Muscle of leg (tissue), 11 donors: Measurements from ENCODE around the gene GRIK1. TPM values are rescaled to one million over a fixed set of nuclear protein-coding genes. Genes with fewer than 3 reads are reported as not detected.
A peak's percentile ranks its signal among the peaks of the same experiment; 100 is the strongest.
"Not testable (repeated sequence)": the region's sequence is repeated elsewhere in the genome, so short reads cannot be mapped to it uniquely, and the experiment has no call there.

Experiments used
- DNase-seq: peaks from one replicate; pipeline ENCODE4 v3.0.0; 2013
- H3K27ac ChIP-seq: one replicate; pipeline ENCODE4 v1.5.1; 2013; ENCODE audit warnings: mild to moderate bottlenecking, low read length, control low read depth
- H3K27me3 ChIP-seq: one replicate; pipeline ENCODE4 v1.6.1; 2013; ENCODE audit warnings: low read length; ENCODE audit not compliant: control insufficient read depth, insufficient read depth
- H3K36me3 ChIP-seq: one replicate; pipeline ENCODE4 v1.6.1; 2013; ENCODE audit warnings: low read length; ENCODE audit not compliant: control insufficient read depth, insufficient read depth
- H3K4me1 ChIP-seq: one replicate; pipeline ENCODE4 v1.6.1; 2013; ENCODE audit warnings: low read length; ENCODE audit not compliant: control insufficient read depth, insufficient read depth
- H3K4me3 ChIP-seq: one replicate; pipeline ENCODE4 v1.5.1; 2013; ENCODE audit warnings: low read length, control low read depth
- H3K9me3 ChIP-seq: replicated peaks from 2 replicates; pipeline ENCODE4 v1.6.1; 2013; ENCODE audit warnings: low read depth, low read length; ENCODE audit not compliant: control insufficient read depth
- WGBS: methylation state at CpG from one replicate; pipeline ENCODE4 v1.1.5; 2013; ENCODE audit warnings: missing lambda C conversion rate; ENCODE audit not compliant: insufficient coverage; 5-methylcytosine and 5-hydroxymethylcytosine counted together
- polyA plus RNA-seq, 8 donors: library from polyadenylated mRNA; unstranded; fragments of 120-200 nt; gene quantifications; one replicate each; pipeline versions ENCODE4 v1.2.1 to v1.2.3, GENCODE V29; 2013; ENCODE audit warnings: inconsistent platforms in 1 of 8, low replicate concordance in 1 of 8; ENCODE audit not compliant: insufficient read length in 8 of 8, insufficient read depth in 1 of 8
- total RNA-seq: library from RNA; stranded (reverse); fragments of 120-200 nt; gene quantifications from one replicate; pipeline ENCODE4 v1.2.4, GENCODE V29; 2013

GRIK1 gene
- total and polyA plus RNA-seq, 9 donors: 0.25 to 2.1 (median 0.39) TPM

- DNase-seq: no peak
- no peaks in the 10 kb centered on the region for H3K27me3 ChIP-seq
- WGBS: 86% methylated on average over 1 of the region's 3 CpGs
Measured at GRCh38 chr21:29606613-29607012, 333.2 kb downstream of the GRIK1 start.

GRCh38 chr21:29605219-29605618, 334.6 kb downstream of the GRIK1 start:
- no CpG with 5 or more reads among the region's 3 CpGs for WGBS
- H3K9me3 ChIP-seq, H3K36me3 ChIP-seq, H3K27ac ChIP-seq, DNase-seq, H3K4me1 ChIP-seq, H3K27me3 ChIP-seq, H3K4me3 ChIP-seq: not testable (repeated sequence)

More at GRCh38 chr21:29606613-29607012, 333.2 kb downstream of the GRIK1 start:
- Histone ChIP-seq H3K4me1 (no peaks in the 10 kb centered on the region), H3K36me3 (no peaks in the 10 kb centered on the region), H3K9me3 (no peaks in the 10 kb centered on the region), H3K4me3 (no peak overlapping the region), H3K27ac (no peak overlapping the region)

GRCh38 chr21:29604076-29604475, 335.7 kb downstream of the GRIK1 start:
- Histone ChIP-seq H3K4me3 (no peak overlapping the region), H3K4me1 (no peaks in the 10 kb centered on the region), H3K9me3 (no peaks in the 10 kb centered on the region), H3K27me3 (no peaks in the 10 kb centered on the region), H3K36me3 (no peaks in the 10 kb centered on the region), H3K27ac (no peak overlapping the region)
- DNase-seq: no peak
- no CpG with 5 or more reads among the region's 4 CpGs for WGBS

GRCh38 chr21:29601047-29601446, 338.7 kb downstream of the GRIK1 start:
- Histone ChIP-seq H3K36me3 (no peaks in the 10 kb centered on the region), H3K9me3 (no peaks in the 10 kb centered on the region), H3K27ac (no peak overlapping the region), H3K4me3 (no peak overlapping the region), H3K4me1 (no peaks in the 10 kb centered on the region), H3K27me3 (no peaks in the 10 kb centered on the region)
- 71% methylated on average over 1 of the region's 4 CpGs for WGBS
- no peak for DNase-seq

- no CpG with 5 or more reads among the region's 1 CpG for whole genome bisulfite sequencing
- H3K4me1 ChIP-seq: peaks cover 2% of the 10 kb centered on the region
Measured at GRCh38 chr21:29586696-29587095, 353.1 kb downstream of the GRIK1 start.

GRCh38 chr21:29585462-29585861, 354.3 kb downstream of the GRIK1 start:
- DNase-seq: no peak
- Histone ChIP-seq H3K4me3 (no peak overlapping the region), H3K36me3 (no peaks in the 10 kb centered on the region), H3K4me1 (no peaks in the 10 kb centered on the region), H3K9me3 (no peaks in the 10 kb centered on the region), H3K27me3 (no peaks in the 10 kb centered on the region), H3K27ac (no peak overlapping the region)
- WGBS: no CpG with 5 or more reads among the region's 3 CpGs

More at GRCh38 chr21:29586696-29587095, 353.1 kb downstream of the GRIK1 start:
- no peaks in the 10 kb centered on the region for H3K9me3 ChIP-seq
- DNase-seq: peak; percentile 25
- H3K36me3 ChIP-seq: no peaks in the 10 kb centered on the region
- H3K27ac ChIP-seq: no peak overlapping the region
- H3K27me3 ChIP-seq: no peaks in the 10 kb centered on the region
- no peak overlapping the region for H3K4me3 ChIP-seq

GRCh38 chr21:29583424-29583924, 356.3 kb downstream of the GRIK1 start:
- Histone ChIP-seq H3K4me3 (no peak overlapping the region), H3K27ac (no peak overlapping the region), H3K36me3 (no peaks in the 10 kb centered on the region), H3K4me1 (no peaks in the 10 kb centered on the region), H3K9me3 (no peaks in the 10 kb centered on the region), H3K27me3 (no peaks in the 10 kb centered on the region)
- DNase-seq: no peak
- no CpG with 5 or more reads among the region's 2 CpGs for WGBS

- Histone ChIP-seq H3K27ac (no peak overlapping the region), H3K27me3 (no peaks in the 10 kb centered on the region), H3K4me1 (no peaks in the 10 kb centered on the region), H3K4me3 (no peak overlapping the region), H3K9me3 (no peaks in the 10 kb centered on the region), H3K36me3 (no peaks in the 10 kb centered on the region)
- no CpG with 5 or more reads among the region's 5 CpGs for WGBS
- no peak for DNase-seq
Measured at GRCh38 chr21:29582855-29583254, 356.9 kb downstream of the GRIK1 start.

GRCh38 chr21:29581393-29581792, 358.4 kb downstream of the GRIK1 start:
- Histone ChIP-seq H3K9me3 (no peaks in the 10 kb centered on the region), H3K4me3 (no peak overlapping the region), H3K4me1 (no peaks in the 10 kb centered on the region), H3K27me3 (no peaks in the 10 kb centered on the region), H3K27ac (no peak overlapping the region), H3K36me3 (no peaks in the 10 kb centered on the region)
- DNase-seq: no peak
- no CpG with 5 or more reads among the region's 5 CpGs for WGBS

- no peak overlapping the region for H3K4me3 ChIP-seq
- WGBS: no CpG with 5 or more reads among the region's 5 CpGs
- no peak overlapping the region for H3K27ac ChIP-seq
- H3K9me3 ChIP-seq: no peaks in the 10 kb centered on the region
- no peak for DNase-seq
- no peaks in the 10 kb centered on the region for H3K27me3 ChIP-seq
- H3K4me1 ChIP-seq: no peaks in the 10 kb centered on the region
- no peaks in the 10 kb centered on the region for H3K36me3 ChIP-seq
Measured at GRCh38 chr21:29580732-29581285, 359.0 kb downstream of the GRIK1 start.

GRCh38 chr21:29578306-29578705, 361.5 kb downstream of the GRIK1 start:
- no peak overlapping the region for H3K27ac ChIP-seq
- H3K27me3 ChIP-seq: no peaks in the 10 kb centered on the region
- no peaks in the 10 kb centered on the region for H3K9me3 ChIP-seq
- H3K4me3 ChIP-seq: no peak overlapping the region
- WGBS: no CpG with 5 or more reads among the region's 7 CpGs
- no peaks in the 10 kb centered on the region for H3K36me3 ChIP-seq
- no peaks in the 10 kb centered on the region for H3K4me1 ChIP-seq
- DNase-seq: no peak
